HG02840 (cell line): ENCODE results near the gene OR8D2.
"Not testable (repeated sequence)": the region's sequence is repeated elsewhere in the genome, so short reads cannot be mapped to it uniquely, and the experiment has no call there.

Experiments used
- ATAC-seq: cut with Tn5 transposase; IDR thresholded peaks from one replicate; pipeline ENCODE4 v1.9.1; 2021; ENCODE audit warnings: mild to moderate bottlenecking, moderate library complexity, moderate number of reproducible peaks; ENCODE audit not compliant: unreplicated experiment, low FRiP score

The OR8D2 gene

DNA sequence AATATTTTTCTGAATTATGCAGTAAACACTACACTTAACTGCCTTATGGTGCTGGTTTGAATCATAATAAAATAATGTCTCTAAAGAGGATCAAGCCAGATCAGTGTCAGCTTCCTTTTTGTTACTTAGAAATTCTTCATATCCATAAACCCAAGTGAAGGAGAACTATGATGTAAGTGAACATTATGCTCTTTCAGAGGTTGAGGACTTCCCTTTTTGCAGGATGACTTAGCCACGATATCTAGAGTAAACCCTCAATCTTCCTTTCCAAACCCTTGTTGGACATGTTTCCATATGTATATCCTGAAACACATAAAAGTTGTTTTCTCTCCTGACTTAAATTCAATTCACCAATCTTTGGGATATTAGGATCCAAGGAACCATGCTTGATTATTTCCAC, 25.3 kb downstream of the OR8D2 start:
- no peak for ATAC-seq

DNA sequence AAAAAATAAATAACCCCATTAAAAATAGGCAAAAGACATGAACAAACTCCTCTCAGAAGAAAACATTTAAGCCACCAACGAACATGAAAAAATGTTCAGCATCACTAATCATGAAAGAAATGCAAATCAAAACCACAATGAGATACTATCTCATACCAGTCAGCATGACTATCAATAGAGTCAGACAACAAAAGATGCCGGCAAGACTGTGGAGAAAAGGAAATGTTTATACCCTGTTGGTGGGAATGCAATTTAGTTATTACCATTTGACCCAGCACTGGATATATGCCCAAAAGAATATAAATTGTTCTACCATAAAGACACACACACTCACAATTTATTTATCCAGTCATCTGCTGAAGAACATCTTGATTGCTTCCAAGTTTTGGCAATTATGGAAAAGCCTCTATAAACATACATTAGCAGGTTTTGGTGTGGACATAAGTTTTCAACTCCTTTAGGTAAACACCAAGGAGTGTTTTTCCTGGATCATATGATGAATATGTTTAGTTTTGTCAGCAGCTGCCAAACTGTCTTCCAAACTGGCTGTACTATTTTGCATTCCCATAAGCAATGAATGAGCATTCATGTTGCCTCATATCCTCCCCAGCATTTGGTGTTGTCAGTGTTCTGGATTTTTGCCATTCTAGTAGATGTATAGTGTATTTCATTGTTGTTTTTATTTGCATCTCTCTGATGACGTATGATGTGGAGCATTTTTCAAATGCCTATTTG, 34.2 kb downstream of the OR8D2 start:
- ATAC-seq: no peak

DNA sequence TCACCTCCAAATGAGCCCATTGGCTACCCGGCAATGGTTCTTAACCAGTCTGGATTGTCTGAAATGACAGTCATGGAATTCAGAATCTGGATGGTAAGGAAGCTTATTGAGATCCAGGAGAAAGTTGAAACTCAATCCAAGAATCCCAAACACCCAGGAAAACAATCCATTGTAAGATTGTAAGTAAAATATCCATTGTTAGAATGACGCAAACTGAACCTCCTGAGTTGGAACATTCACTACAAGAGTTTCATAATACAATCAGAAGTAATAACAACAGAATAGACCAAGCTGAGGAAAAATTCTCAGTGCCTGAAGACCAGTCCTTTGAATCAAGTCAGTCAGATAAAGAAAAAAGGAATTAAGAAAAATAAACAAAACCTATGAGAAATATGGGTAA, 41.7 kb downstream of the OR8D2 start:
- ATAC-seq: no peak

DNA sequence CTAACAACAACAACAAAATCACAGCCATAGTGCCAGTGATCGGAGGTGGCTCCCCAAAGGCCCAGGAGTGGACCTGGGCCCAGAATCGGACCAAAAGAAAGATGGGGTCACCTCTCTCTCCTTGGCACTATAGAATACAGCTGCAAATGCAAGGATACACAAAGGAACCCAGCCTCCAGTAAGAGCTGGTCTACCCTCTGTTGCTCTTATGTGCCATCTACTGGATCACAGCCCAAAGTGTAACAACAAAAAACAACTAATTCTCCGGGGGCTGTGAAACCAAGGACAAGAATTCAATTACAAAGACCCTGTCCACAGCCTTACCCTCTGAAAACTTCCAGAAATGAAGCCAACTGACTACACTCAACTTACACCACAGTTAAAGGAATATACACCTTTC, 42.2 kb downstream of the OR8D2 start:
- ATAC-seq: no peak

DNA sequence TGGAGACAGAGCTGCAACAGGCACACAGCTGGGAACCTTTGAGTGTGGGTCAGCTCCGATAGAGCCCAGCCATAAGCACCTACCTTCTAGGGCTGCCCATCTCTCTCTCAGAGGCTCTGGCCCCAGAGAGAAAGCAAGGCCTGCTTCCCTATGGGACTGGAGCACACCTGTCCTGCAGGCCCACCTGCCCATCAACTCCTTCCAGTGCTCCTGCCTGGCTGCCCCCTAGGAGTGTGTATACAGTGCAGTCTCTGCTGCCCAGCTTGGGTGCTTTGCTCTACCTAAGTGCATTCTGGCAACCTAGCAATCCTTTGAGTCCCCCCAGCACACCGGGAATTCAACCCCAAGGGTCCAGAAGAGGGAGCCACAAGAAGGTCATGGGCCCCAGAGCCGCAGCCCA, 42.8 kb downstream of the OR8D2 start:
- ATAC-seq: no peak

DNA sequence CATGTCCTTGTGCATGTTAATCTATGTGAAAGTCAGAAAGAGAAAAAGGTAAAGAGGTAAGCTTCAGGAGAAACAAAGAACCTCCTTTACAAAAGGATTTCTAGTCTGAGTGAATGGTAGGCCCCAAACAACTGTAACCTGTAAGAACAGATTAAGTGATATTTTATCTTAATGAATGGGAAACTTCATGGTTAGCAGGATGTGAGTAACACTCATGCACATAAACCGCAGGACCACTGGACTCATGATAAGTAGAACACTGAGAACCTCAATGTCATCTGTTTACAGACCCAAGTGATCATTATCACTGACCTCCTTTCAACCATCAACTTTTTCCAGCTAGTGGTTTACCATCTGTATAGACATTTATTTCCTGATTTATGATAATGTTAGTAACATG, 43.9 kb downstream of the OR8D2 start:
- ATAC-seq: no peak

DNA sequence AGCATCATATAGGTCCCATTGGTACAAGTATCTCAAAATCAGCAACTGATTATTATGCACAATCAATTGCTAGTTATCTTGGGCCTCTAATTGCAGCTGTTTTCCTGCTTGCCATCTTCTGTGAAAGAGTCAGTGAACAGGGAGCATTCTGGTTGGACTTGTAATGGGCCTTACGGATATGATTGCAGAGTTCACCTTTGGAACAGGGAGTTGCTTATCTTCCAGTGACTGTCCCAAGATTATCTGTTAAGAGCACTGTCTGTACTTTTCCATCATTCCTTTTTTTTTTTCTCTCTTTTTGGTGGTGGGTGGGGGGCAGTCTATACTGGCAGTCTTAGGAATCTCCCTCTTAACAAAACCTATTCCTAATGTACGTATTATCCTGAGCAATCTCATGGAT, 46.0 kb downstream of the OR8D2 start:
- no peak for ATAC-seq

DNA sequence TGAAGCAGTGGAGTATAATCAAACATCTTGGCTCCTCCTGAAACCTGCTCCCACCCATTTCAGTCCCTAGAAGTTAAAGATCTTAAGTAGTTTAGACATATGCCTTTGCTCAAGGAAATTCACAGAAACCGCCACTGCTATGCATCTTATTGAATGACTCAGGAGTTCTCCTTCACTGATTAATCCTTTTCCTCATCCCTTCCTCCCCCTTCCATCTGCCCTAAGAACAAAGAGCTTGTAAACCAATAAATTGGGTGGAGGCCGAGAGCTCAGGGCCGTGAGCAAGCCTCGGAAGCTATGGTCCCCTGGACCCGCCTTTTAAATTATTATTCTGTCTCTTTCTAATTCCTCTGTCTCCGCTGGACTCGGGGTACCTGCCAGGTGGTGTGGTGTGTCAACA, 49.1 kb downstream of the OR8D2 start:
- not testable (repeated sequence) for ATAC-seq
